OCI-M2 (cell line): Measurements from ENCODE around the gene EFNA5.
"Not testable (repeated sequence)": the region's sequence is repeated elsewhere in the genome, so short reads cannot be mapped to it uniquely, and the experiment has no call there.

Source experiments
- DNase-seq: peaks from one replicate; lab custom pipeline; 2025; ENCODE audit not compliant: unreplicated experiment; lab: John Stamatoyannopoulos, UW

Gene EFNA5

GRCh38 chr5:107436201-107436600, 234.5 kb downstream of the EFNA5 start:
- no peak for DNase-seq

DNA sequence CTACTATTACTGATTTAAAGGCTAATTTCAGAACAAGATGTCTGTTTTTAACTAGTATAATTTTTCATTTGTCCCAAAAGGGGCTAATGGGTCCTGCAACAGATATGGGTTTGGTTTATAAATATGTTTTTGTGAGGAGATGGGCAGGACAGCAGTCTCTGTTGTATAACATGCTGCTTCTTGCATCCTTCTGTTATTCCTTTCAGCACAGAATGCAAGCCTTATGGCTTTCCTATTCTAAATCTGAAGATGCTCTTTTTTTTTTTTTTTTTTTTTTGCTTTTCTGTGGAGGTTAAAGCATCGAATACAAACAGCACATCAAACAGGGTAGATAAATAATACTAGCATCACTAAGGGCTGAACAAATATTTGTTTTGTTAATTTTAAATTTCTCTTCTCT, 235.7 kb downstream of the EFNA5 start:
- DNase-seq: no peak

DNA sequence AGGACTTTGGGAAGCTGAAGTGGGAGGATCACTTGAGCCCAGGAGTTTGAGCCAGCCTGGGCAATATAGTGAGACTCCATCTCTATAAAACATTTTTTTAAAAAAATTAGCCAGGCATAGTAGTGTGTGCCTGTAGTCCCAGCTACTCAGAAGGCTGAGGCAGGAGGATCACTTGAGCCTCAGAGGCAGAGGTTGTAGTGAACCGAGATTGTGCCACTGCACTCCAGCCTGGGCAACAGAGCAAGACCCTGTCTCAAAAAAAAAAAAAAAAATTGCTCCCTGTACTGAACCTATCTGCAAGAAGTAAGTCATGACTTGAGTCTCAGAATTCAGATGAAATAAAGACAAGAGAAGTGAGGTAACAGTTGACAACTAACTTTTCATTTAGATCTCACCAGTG, 237.1 kb downstream of the EFNA5 start:
- not testable (repeated sequence) for DNase-seq

DNA sequence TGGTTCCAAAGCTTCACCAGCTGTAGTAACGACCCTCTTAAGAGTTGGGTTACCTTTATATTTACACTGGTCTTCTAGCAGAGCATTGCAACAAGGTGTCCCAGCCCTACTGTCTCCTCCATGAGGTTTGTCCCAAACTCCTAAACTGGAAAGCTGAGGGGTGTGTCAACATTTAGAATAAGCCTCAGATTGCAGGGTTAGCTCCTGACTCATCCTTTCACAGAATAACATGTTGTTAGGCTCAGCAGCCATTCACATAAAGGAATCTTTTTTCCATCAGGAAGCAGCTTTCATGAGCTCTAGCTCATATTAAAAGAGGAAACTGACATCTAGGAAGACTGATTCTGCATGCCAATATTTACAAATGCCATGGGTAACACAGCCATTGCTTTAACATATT, 238.7 kb downstream of the EFNA5 start:
- DNase-seq: no peak

- DNase-seq: no peak
These were observed 239.2 kb downstream of the EFNA5 start for GRCh38 chr5:107431536-107431935.

DNA sequence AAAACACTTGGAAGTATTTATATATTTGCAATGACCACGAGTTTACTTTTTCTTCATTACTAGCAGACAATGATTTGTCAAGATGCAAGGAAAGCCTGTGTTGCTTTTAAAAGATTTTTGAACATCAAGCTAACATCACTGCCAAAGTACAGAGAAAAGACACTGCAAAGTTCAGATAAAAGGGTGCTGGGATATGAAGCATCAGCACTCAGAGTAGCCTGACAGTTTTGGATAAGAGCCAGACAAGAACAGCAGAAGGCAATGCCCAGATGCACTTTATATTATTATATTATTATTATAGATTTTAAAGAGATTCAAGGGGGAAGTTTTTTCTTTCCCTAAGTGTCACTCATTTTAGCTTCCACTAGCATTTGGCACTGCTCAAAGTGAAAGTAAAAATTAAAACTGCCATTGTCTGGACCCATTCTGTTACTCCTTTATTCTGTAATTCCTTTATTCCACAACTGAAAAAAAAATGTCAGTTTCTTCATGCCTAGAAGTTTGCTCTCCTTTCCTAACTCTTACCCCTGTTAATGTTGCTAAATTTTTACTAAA, 240.6 kb downstream of the EFNA5 start:
- DNase-seq: no peak

DNA sequence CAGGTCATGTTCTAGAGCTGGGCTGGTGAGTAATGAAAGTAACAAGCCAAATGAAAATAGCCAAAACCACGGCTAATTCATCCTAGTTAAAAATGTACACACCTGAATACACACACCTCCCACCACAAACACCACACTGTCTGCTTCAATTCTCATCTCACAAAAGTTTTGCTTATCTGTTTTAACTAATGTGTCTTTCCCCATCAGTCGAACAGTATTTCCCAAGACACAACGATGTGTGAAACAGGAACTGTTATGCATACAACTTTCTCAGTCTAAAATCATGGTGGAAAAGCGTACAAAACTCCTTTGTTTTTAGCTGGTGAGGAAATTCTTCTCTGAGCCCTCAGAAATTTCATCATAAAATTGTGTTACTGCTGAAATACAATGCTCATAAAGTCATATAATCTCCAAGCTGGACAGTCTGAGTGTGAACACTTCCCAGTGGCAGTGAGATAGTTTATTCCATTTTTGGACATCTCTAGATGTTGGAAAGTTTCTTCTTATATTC, 242.4 kb downstream of the EFNA5 start:
- DNase-seq: no peak

DNA sequence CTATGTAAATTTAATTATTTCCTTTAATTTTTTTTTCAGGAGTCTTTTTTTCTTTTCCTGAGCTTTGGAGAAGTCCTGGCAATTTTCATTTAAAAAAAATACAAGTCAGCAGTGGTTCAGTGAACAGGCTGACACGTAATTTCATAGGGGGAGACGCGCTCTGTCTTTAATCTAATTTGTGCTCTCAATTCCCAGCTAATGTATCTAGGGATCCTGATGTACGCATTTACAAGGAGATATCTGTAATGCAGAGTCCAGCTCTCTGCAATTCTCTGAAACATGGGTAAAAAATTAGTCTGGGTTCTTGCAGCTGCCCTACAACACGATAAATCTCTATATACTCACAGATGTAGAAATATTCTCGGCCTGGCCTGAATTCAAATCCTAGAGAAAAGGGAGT, 243.9 kb downstream of the EFNA5 start:
- no peak for DNase-seq

- no peak for DNase-seq
These were observed 244.5 kb downstream of the EFNA5 start for GRCh38 chr5:107426209-107426608.

DNA sequence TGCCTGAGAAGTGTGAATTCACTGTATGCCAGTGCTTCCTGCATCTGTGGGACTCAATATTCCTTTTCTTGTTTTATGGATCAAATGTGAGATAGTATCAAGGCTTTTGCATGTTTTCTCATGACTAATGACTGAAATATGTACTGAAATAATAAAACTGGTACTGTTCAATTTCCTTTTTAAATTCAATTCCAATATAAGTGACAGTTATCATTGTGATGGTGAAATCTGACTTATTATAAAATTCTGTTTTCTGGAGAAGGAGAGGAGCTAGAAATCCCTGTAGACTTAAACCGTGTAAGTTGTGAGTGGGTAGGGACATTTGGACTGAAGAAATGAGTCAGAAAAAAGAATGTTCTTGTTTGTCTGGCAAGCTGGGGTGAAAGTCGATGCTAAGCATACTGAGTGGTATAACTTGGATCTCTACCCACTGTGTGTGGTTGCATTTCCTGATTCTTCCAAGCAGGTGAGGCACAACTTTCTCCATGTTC, 245.2 kb downstream of the EFNA5 start:
- no peak for DNase-seq

DNA sequence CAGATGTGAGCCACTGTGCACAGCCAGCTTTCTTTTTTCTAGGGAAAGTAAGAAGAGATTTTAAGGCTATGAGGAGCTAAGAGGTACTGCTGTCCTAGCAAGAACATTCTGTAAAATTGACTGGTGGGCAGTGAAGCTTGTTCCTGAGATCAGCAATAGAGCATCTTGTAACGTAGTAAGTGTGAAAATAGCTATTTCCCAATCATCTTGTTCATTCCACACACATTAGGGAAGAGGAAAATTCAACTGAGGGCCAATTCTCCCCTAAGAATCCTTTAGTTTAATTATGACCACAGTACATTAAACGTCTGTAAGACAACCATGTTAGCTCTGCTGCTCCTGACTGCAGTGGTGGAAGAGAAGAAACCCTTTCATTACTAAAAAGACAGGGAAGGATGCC, 246.2 kb downstream of the EFNA5 start:
- no peak for DNase-seq

DNA sequence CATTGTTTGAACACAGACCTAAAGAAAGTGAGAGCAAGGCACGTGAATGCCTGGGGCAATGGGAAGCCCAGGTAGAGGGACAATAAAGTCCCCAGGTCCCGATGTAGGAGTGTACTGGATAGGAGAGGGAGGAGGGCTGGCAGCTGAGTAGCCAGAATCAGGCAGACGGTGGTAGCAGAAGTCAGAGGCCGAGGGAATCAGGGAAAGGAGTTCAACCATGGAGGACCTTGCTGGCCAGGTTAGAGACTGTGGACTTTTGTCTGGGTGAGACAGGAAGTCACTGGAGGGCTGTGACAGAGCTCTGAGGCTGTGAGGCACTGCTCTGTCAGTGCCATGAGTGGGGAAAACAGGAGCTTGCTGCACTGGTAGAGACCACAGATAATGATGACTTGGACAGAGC, 248.2 kb downstream of the EFNA5 start:
- no peak for DNase-seq

DNA sequence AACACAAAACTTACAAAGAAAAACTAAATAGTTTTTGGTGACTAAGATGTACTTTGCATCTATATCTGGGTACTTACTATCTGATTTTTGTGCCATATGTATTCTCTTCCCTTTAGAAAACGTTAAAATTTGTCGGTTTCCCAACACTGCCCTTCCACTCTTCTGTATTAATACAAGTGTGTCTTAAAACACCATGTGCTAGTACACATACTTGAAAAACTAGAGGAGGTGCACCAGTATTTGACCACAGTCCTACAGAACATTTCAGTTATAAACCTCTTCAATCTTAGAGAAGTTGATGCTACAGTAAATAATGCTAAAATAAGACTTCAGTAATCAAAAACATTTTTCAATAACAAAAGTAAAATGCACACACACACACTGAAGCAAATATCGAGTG, 251.2 kb downstream of the EFNA5 start:
- DNase-seq: no peak

- no peak for DNase-seq
These were observed 251.8 kb downstream of the EFNA5 start for GRCh38 chr5:107418902-107419301.

GRCh38 chr5:107418071-107418470, 252.7 kb downstream of the EFNA5 start:
- no peak for DNase-seq

DNA sequence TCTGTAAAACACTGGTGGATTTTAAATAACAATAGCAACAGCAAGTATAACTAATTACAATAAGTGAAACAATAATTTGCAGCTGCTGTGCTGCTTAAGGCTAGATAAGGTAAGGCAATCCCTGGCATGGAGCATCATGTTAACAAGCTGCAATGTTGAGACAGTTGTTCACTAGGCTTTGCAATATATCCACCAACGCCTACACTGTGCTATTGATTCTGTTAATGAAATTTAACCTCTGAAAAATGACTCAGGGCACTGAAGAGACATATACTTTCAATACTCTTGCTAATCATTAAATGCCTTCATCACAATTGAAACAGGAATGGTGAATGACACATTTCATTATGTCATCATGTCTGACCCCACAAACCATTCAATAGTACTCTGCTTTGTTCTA, 255.0 kb downstream of the EFNA5 start:
- DNase-seq: no peak

- DNase-seq: no peak
These were observed 255.9 kb downstream of the EFNA5 start for GRCh38 chr5:107414802-107415201.

- DNase-seq: no peak
These were observed 257.0 kb downstream of the EFNA5 start for GRCh38 chr5:107413754-107414153.

DNA sequence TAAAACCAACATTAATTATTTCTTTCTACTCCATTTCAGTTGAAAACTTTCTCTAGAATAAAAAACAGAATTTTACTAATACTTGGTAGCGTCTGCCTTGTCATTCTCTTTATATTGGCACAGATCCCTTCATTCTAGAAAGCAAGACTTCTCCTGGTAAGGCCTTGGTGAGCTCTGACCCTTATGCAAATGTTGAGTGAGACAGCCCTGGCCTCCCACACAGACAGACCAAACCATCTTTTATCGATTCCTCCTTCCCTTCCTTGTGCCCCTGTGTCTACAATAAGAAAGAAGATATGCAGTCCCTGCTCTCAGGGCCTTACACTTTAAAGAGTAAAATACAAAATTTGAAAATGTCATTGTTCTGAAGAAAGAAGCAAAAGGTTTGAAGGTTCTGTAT, 262.2 kb downstream of the EFNA5 start:
- DNase-seq: no peak

DNA sequence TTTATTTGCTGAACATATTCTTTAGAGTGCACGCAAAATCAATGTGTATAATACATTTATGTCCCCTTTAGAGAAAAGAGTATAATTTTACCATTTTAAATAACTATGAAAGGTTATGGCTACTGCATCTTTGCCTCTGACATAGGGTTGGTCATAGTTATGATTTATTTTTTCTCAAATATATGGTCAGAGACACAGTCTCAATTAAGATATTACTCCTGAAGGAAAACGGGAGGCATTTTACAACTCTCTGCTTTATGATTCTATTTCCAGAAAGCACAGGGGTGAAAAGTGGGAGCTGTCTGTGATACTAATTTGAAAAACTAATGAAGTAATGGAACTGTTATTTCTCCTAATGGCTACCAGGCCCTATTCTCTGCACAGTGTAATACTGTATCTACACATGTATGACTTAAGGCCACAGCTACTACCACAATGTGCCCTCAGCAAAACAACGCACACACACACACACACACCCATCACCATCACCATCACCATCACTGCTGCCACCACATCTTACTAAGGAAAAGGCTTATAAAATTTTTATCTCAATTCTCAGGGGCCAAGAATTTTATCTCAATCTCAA, 262.9 kb downstream of the EFNA5 start:
- no peak for DNase-seq

- no peak for DNase-seq
These were observed 266.0 kb downstream of the EFNA5 start for GRCh38 chr5:107404595-107405374.

- no peak for DNase-seq
These were observed 267.3 kb downstream of the EFNA5 start for GRCh38 chr5:107403228-107403953.
